ENCODE data around the gene COL19A1. TPM values are rescaled to one million over a fixed set of nuclear protein-coding genes. Genes with fewer than 3 reads are reported as not detected.

COL19A1 gene
- total RNA-seq, 2 donors from 2014 or later, result 0.07 TPM; not detected in 1

DNA sequence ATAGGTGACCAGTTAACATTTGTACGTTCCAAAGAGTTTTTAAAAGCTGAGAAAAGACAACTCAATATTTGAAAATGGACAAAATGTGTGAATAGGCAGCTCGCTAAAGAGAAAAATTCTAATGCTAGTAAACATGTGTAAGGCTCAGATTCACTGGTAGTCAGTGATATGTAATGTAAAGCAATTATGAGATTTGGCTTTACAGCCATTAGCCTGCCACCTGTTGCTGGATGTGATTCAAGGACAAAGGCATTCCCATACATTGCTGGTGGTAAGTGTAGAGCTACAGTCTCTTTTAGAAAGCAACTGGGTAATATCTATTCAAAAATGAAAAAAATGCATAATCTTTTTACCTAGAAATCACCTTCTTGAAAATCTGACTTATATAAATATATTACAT, 114.3 kb downstream of the COL19A1 start:
- Histone ChIP-seq H3K27ac (no peak overlapping the region), H3K27me3 (replicated peaks; ENCODE audit: insufficient read depth) (no peaks in the 10 kb centered on the region)
- TF ChIP-seq, protein P1, sequence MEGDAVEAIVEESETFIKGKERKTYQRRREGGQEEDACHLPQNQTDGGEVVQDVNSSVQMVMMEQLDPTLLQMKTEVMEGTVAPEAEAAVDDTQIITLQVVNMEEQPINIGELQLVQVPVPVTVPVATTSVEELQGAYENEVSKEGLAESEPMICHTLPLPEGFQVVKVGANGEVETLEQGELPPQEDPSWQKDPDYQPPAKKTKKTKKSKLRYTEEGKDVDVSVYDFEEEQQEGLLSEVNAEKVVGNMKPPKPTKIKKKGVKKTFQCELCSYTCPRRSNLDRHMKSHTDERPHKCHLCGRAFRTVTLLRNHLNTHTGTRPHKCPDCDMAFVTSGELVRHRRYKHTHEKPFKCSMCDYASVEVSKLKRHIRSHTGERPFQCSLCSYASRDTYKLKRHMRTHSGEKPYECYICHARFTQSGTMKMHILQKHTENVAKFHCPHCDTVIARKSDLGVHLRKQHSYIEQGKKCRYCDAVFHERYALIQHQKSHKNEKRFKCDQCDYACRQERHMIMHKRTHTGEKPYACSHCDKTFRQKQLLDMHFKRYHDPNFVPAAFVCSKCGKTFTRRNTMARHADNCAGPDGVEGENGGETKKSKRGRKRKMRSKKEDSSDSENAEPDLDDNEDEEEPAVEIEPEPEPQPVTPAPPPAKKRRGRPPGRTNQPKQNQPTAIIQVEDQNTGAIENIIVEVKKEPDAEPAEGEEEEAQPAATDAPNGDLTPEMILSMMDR (IDR thresholded peaks at IDR 0.05), result no peak

DNA sequence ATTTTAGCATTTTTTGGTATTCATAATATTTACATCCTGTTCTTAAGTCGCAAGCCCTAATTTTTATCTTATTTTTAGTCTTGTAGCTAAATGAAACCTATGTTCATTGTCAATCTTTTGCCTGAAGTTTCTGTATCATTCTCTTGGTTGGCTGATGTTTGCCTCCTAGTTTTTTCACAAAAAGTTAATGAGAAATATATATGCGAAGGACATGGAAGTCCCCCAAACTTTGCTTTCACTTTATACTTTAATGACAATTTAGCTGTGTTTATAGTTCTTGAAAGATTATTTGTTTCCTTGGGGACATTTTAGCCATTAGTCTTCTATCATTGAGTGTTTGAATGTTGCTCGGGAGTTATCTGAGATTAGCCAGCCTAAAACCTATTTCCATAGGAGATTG, 118.2 kb downstream of the COL19A1 start:
- Histone ChIP-seq H3K9me3 (no peaks in the 10 kb centered on the region), H3K36me3 (no peaks in the 10 kb centered on the region), H3K27ac (no peak overlapping the region), H3K27me3 (replicated peaks; ENCODE audit: insufficient read depth) (no peaks in the 10 kb centered on the region), H3K4me1 (ENCODE audit: control insufficient read depth in 1 of 2, low read depth in 2 of 2) (no peaks in the 10 kb centered on the region), H3K4me3 (no peak overlapping the region)
- TF ChIP-seq, protein P1 (IDR thresholded peaks at IDR 0.05), result no peak
- no peak for DNase-seq (ENCODE audit: low spot score)
- no peak for ATAC-seq (ENCODE audit: insufficient number of reproducible peaks, low FRiP score, low read depth)

More for the DNA sequence above, 114.3 kb downstream of the COL19A1 start:
- Histone ChIP-seq H3K36me3 (no peaks in the 10 kb centered on the region), H3K9me3 (no peaks in the 10 kb centered on the region), H3K4me1 (ENCODE audit: control insufficient read depth in 1 of 2, low read depth in 2 of 2) (no peaks in the 10 kb centered on the region), H3K4me3 (no peak overlapping the region)
- no peak for DNase-seq (ENCODE audit: low spot score)
- no peak for ATAC-seq (ENCODE audit: insufficient number of reproducible peaks, low FRiP score, low read depth)

DNA sequence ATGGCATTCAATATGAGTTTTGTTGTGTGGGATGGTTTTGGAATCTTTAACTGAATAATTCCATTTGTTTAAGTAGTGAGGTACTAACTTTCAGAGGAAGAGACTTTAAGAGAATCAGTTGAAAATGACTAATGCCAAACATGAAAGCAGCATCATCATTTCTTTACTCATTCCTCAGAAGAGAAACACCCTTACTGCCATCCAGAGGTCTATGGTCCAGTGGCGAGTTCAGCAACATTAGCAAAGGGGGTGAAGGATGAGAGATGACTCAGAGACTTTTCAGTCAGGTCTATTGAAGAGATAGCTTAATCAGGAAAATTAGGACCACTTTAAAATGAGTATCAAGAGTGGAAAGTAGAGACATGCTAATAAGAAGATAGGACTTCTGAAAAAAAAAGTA, 118.8 kb downstream of the COL19A1 start:
- no peaks in the 10 kb centered on the region for H3K9me3 ChIP-seq
- TF ChIP-seq, protein P1 (IDR thresholded peaks at IDR 0.05), result no peak
- ATAC-seq (ENCODE audit: insufficient number of reproducible peaks, low FRiP score, low read depth) (no peak), DNase-seq (ENCODE audit: low spot score) (no peak)
- H3K36me3 ChIP-seq, result no peaks in the 10 kb centered on the region
- no peaks in the 10 kb centered on the region for H3K4me1 ChIP-seq (ENCODE audit: control insufficient read depth in 1 of 2, low read depth in 2 of 2)
- H3K27me3 ChIP-seq (replicated peaks; ENCODE audit: insufficient read depth), result no peaks in the 10 kb centered on the region
- H3K27ac ChIP-seq, result no peak overlapping the region
- H3K4me3 ChIP-seq, result no peak overlapping the region

DNA sequence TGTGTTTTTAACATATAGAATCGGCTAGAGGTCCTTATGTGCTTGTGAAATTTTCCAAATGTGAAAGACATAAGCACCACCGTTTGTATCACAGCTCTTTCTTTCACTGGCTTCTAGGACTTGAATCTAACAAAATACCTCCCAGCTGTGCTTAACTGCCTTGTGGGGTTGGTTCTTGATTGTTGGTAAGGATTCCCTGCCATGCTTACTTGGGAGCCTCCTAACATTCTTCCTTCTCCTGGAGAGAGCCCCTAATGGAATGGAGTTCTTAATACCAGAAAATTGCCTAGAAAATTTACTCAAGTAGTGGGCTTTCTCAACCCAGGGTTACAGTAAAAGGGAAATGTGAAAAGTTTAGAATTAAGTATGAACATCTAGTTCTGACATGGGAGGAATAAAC, 121.2 kb downstream of the COL19A1 start:
- Histone ChIP-seq H3K27me3 (replicated peaks; ENCODE audit: insufficient read depth) (no peaks in the 10 kb centered on the region), H3K4me1 (ENCODE audit: control insufficient read depth in 1 of 2, low read depth in 2 of 2) (no peaks in the 10 kb centered on the region), H3K27ac (no peak overlapping the region), H3K9me3 (no peaks in the 10 kb centered on the region), H3K4me3 (no peak overlapping the region), H3K36me3 (no peaks in the 10 kb centered on the region)
- DNase-seq (ENCODE audit: low spot score) (no peak), ATAC-seq (ENCODE audit: insufficient number of reproducible peaks, low FRiP score, low read depth) (no peak)
- TF ChIP-seq, protein P1 (IDR thresholded peaks at IDR 0.05), result no peak

DNA sequence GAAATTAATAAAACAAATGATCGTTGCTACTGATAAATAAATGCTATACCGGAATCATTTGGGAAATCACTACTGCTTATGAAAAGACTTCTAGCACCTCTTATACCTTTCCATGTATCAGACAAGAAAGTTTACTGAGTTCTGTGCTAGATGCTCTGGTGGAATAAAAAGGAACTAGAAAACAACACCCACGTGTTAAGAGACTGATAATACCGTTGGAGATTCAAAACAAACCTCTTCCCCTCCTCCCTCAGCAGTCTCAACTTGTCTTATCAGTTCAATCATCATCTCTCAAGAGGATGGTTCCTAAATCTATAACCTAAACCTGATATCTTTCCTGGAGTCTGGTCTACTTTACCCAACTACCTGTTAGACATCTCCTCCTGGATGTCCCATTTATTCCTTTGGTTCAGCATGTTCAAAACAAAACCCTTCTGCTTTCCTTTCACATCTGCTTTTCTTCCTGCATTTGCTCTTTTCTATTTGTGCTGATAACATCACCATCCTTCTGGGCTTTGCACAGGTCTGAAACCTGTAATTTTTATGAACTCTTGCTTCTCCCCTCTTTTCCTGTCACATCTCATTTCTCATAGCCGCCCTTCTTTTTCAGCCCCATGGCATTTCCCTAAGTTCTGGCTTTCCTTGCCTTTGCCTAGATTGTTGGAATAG, 122.2 kb downstream of the COL19A1 start:
- Histone ChIP-seq H3K36me3 (no peaks in the 10 kb centered on the region), H3K27ac (no peak overlapping the region), H3K4me3 (no peak overlapping the region), H3K4me1 (ENCODE audit: control insufficient read depth in 1 of 2, low read depth in 2 of 2) (no peaks in the 10 kb centered on the region), H3K9me3 (no peaks in the 10 kb centered on the region), H3K27me3 (replicated peaks; ENCODE audit: insufficient read depth) (no peaks in the 10 kb centered on the region)
- DNase-seq (ENCODE audit: low spot score) (no peak), ATAC-seq (ENCODE audit: insufficient number of reproducible peaks, low FRiP score, low read depth) (no peak)
- TF ChIP-seq, protein P1 (IDR thresholded peaks at IDR 0.05), result no peak

Data from thoracic aorta (tissue), 2 donors.